BE2C (cell line): ENCODE results near the gene MAPK4.

Experiments used
- DNase-seq: peaks from one replicate; pipeline ENCODE4 v3.0.0-alpha.2; 2020
- H3K27me3 ChIP-seq: fragments of 250-450 bp; sonication (Bioruptor Pico); 2 replicates; pipeline ENCODE4 v1.5.1; 2020; ENCODE audit warnings: mild to moderate bottlenecking
- H3K36me3 ChIP-seq: fragments of 250-450 bp; sonication (Bioruptor Pico); 2 replicates; pipeline ENCODE4 v1.5.1; 2020; ENCODE audit warnings: mild to moderate bottlenecking
- H3K4me1 ChIP-seq: fragments of 250-450 bp; sonication (Bioruptor Pico); 2 replicates; pipeline ENCODE4 v1.5.1; 2020
- H3K4me3 ChIP-seq: 2 replicates; pipeline ENCODE4 v1.5.1; 2011; ENCODE audit warnings: low read depth, low read length
- H3K9me3 ChIP-seq: fragments of 250-450 bp; sonication (Bioruptor Pico); 2 replicates; pipeline ENCODE4 v1.5.1; 2020
- TF ChIP-seq, protein P1 (sequence below): IDR thresholded peaks from 2 replicates; pipeline ENCODE4 v1.5.1; 2012; ENCODE audit warnings: mild to moderate bottlenecking, low read depth, low read length

Gene MAPK4

DNA sequence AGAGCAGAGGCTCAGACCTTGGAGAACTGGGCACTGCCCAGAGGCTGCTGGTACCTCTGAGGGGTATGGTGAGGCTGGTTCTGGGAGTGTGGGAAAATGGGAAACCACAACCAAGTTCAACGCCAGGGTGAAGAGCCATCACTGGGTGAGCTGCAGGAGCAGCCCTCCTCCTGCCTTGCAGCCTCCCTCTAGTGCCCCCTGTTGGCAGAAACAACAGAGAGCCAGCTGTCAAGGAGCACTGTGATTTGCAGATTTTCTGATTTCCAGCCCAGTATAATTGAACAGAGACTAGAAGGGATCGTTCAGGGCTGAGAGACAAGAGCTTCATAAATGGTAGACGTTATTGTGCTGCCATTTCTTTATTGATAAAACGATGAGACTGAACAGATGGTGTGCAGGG lies 50.5 kb downstream of the MAPK4 start:
- H3K9me3 ChIP-seq, result no peaks in the 10 kb centered on the region
- no peaks in the 10 kb centered on the region for H3K36me3 ChIP-seq
- H3K4me3 ChIP-seq, result no peak overlapping the region
- no peaks in the 10 kb centered on the region for H3K27me3 ChIP-seq
- TF ChIP-seq, protein P1, sequence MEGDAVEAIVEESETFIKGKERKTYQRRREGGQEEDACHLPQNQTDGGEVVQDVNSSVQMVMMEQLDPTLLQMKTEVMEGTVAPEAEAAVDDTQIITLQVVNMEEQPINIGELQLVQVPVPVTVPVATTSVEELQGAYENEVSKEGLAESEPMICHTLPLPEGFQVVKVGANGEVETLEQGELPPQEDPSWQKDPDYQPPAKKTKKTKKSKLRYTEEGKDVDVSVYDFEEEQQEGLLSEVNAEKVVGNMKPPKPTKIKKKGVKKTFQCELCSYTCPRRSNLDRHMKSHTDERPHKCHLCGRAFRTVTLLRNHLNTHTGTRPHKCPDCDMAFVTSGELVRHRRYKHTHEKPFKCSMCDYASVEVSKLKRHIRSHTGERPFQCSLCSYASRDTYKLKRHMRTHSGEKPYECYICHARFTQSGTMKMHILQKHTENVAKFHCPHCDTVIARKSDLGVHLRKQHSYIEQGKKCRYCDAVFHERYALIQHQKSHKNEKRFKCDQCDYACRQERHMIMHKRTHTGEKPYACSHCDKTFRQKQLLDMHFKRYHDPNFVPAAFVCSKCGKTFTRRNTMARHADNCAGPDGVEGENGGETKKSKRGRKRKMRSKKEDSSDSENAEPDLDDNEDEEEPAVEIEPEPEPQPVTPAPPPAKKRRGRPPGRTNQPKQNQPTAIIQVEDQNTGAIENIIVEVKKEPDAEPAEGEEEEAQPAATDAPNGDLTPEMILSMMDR, result peak; percentile 29
- no peaks in the 10 kb centered on the region for H3K4me1 ChIP-seq
- peak; percentile 8 for DNase-seq

DNA sequence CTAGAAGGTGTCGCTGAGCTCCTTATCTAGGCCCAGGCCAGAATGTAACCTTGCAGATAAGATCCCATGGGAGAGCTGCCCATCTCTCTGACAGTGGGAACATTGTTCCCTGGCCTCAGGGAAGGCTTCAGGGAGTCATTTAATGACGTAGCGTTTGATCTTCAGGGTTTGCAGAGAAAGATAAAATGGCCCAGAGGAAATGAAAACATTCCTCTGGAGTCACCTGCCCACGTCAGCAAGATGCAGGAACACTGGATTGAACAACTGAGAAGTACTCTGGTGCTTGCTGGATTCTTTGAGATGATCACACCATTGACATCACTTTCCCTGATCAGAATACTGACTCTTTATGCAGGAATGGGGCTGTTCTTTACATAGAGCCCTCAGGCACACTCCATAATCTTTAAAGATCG lies 51.6 kb downstream of the MAPK4 start:
- Histone ChIP-seq H3K27me3 (no peaks in the 10 kb centered on the region), H3K4me1 (no peaks in the 10 kb centered on the region), H3K9me3 (no peaks in the 10 kb centered on the region), H3K36me3 (no peaks in the 10 kb centered on the region), H3K4me3 (no peak overlapping the region)
- TF ChIP-seq, protein P1, result no peak
- DNase-seq, result no peak

DNA sequence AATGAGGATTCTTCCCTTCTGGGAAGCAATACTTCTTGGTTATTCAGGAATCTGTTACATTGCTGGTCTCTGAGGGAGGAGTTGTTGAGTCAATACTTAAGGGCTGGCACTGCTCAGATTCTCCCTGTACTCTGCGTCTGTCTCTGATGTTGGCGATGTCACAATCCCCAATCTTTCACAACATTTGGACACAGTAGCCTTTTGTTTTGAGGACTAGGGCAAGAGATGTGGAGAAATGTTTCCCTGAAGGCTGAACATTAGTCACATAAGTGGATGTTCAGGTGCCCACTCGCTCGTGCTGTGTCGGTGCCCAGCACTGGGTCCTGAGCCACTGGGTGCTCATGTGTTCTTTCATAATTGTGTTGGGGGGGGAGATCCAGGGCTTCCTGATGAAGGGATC lies 55.0 kb downstream of the MAPK4 start:
- TF ChIP-seq, protein P1, result no peak
- no peaks in the 10 kb centered on the region for H3K27me3 ChIP-seq
- no peak overlapping the region for H3K4me3 ChIP-seq
- no peaks in the 10 kb centered on the region for H3K9me3 ChIP-seq
- no peak for DNase-seq
- no peaks in the 10 kb centered on the region for H3K4me1 ChIP-seq
- no peaks in the 10 kb centered on the region for H3K36me3 ChIP-seq

DNA sequence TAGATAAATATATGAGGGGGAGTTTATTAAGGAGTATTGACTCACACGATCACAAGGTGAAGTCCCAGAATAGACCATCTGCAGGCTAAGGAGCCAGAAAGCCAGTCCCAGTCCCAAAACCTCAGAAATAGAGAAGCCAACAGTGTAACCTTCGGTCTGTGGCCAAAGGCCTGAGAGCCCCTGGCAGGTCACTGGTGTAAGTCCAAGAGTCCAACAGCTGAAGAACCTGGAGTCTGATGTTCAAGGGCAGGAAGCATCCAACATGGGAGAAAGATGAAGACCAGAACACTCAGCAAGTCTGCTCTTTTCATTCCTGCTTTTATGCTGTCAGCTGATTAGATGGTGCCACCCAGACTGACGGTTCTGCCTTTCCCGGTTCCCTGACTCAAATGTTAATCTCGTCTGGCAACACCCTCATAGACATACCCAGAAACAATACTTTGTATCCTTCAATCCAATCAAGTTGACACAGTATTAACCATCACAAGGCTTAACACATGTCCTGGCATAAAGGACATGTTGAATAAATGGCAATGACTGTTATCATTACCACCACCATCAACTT lies 56.7 kb downstream of the MAPK4 start:
- H3K4me1 ChIP-seq, result no peaks in the 10 kb centered on the region
- no peak overlapping the region for H3K4me3 ChIP-seq
- no peaks in the 10 kb centered on the region for H3K27me3 ChIP-seq
- H3K9me3 ChIP-seq, result no peaks in the 10 kb centered on the region
- TF ChIP-seq, protein P1, result no peak
- DNase-seq, result no peak
- H3K36me3 ChIP-seq, result no peaks in the 10 kb centered on the region

DNA sequence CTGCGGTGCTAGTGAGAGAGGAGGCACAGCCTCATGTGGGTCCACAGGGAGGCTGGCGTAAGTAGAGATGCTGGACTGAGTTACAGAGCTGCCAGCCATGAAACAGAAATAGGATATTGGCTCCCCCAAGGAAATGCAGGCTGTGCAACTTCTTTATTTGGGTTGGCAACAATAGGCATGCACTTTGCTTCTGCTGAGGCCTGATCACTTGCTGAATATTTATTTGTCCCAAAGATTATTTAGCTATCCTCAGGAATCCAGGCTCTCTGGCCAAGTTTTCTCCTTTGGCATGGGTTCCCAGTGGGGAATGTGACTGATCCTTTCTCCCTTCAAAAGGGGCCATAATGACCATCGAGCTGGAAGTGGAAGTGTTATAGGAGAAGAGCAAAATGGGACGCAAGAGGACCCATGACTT lies 60.0 kb downstream of the MAPK4 start:
- no peak for DNase-seq
- H3K4me3 ChIP-seq, result no peak overlapping the region

DNA sequence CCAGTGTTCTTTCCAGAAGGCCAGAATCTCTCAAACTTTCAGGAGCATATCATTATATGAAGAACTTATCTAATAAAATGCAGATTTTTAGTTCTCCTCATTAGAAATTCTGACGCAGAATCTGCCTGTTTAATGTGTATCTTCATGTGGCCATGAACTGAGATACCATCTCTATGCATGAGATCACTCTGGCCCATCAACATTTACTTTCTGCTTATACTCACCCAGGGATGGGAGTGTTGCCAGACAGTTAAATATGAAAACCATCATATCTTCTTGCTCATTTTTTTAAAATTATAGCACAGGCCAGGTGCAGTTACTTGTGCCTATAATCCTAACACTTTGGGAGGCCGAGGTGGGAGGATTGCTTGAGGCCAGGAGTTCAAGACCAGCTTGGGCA lies 60.4 kb downstream of the MAPK4 start:
- H3K9me3 ChIP-seq, result no peaks in the 10 kb centered on the region
- DNase-seq, result no peak
- no peaks in the 10 kb centered on the region for H3K36me3 ChIP-seq
- no peaks in the 10 kb centered on the region for H3K27me3 ChIP-seq
- TF ChIP-seq, protein P1, result no peak
- no peaks in the 10 kb centered on the region for H3K4me1 ChIP-seq
- no peak overlapping the region for H3K4me3 ChIP-seq

More for the DNA sequence above, 60.0 kb downstream of the MAPK4 start:
- TF ChIP-seq, protein P1, result no peak
- H3K36me3 ChIP-seq, result no peaks in the 10 kb centered on the region
- H3K4me1 ChIP-seq, result no peaks in the 10 kb centered on the region
- no peaks in the 10 kb centered on the region for H3K9me3 ChIP-seq
- H3K27me3 ChIP-seq, result no peaks in the 10 kb centered on the region
